ENCODE data around the gene UEVLD.

DNA sequence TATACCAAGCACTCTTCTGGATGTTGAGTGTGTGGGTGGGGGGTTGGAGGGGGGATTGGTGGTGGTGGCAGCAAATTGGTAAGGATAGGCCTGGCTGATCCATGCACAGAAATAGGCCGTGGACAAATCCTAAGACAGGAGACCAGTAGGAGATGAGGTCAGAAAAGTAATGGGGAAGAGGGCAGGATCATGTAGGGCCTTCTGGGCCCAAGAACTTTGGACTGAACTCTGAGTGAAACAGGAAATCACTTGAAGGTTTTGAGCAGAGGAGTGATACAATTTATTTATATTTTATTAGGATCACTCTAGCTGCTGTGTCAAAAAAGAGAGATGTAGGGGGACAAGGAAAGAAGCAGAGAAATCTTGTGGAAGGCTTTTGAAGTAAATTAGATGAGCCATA is 90.5 kb downstream of the UEVLD start:
- TF ChIP-seq, protein P1, sequence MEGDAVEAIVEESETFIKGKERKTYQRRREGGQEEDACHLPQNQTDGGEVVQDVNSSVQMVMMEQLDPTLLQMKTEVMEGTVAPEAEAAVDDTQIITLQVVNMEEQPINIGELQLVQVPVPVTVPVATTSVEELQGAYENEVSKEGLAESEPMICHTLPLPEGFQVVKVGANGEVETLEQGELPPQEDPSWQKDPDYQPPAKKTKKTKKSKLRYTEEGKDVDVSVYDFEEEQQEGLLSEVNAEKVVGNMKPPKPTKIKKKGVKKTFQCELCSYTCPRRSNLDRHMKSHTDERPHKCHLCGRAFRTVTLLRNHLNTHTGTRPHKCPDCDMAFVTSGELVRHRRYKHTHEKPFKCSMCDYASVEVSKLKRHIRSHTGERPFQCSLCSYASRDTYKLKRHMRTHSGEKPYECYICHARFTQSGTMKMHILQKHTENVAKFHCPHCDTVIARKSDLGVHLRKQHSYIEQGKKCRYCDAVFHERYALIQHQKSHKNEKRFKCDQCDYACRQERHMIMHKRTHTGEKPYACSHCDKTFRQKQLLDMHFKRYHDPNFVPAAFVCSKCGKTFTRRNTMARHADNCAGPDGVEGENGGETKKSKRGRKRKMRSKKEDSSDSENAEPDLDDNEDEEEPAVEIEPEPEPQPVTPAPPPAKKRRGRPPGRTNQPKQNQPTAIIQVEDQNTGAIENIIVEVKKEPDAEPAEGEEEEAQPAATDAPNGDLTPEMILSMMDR (IDR thresholded peaks at IDR 0.05), result no peak
- TF ChIP-seq POLR2A (IDR thresholded peaks at IDR 0.05), result no peak

Data from esophagus squamous epithelium (tissue), 4 donors.